Testis (tissue), 3 donors: ENCODE results near the gene ALX1. TPM values are rescaled to one million over a fixed set of nuclear protein-coding genes. Genes with fewer than 3 reads are reported as not detected.

Source experiments
- polyA plus RNA-seq: library from polyadenylated mRNA; stranded (reverse); fragments of 350-450 nt; fragmentation: Illumina TruSeq; extraction: RNeasy Lipid Tissue Mini Kit (QIAGEN cat#74804); gene quantifications from one replicate; pipeline ENCODE4 v1.2.3, GENCODE V29; 2014; ENCODE audit warnings: low read depth, low replicate concordance; ENCODE audit not compliant: insufficient read depth
- total RNA-seq, 2 donors: library from RNA; depleted of rRNA; stranded (reverse); fragments of >200 nt; gene quantifications; one replicate each; pipeline ENCODE4 v1.2.3, GENCODE V29; 2016

Gene ALX1
- total and polyA plus RNA-seq, 3 donors from 2014 or later, result 0.25 to 0.80 TPM; not detected in 1

Other genes with a start within 250 kb of the ALX1 start
- 1 to 10 TPM; 1.8 to 2.4 TPM for gene TSPAN19, start 243.9 kb upstream of the ALX1 start, total RNA-seq
- 7.5 TPM for gene TSPAN19, start 243.9 kb upstream of the ALX1 start, polyA plus RNA-seq
- gene LRRIQ1, start 243.9 kb upstream of the ALX1 start, total RNA-seq, result 10 to 100 TPM; 13.2 to 29.0 TPM
- 9.6 TPM for gene LRRIQ1, start 243.9 kb upstream of the ALX1 start, polyA plus RNA-seq